Neural cell (in vitro differentiated cells): ENCODE measurements around the gene MOB3A.

Experiments used
- EP300 ChIP-seq: fragments of 450-650 bp; conservative IDR thresholded peaks from 2 replicates; pipeline ENCODE4 v1.6.1; 2014; ENCODE audit warnings: antibody characterized with exemption, mild to moderate bottlenecking, moderate library complexity; ENCODE audit not compliant: poor library complexity, severe bottlenecking
- TF ChIP-seq, protein P1 (sequence below): fragments of 450-650 bp; IDR thresholded peaks from 2 replicates; pipeline ENCODE4 v1.5.1; 2014; ENCODE audit warnings: antibody characterized with exemption, mild to moderate bottlenecking, moderate library complexity; ENCODE audit not compliant: poor library complexity, severe bottlenecking

DNA sequence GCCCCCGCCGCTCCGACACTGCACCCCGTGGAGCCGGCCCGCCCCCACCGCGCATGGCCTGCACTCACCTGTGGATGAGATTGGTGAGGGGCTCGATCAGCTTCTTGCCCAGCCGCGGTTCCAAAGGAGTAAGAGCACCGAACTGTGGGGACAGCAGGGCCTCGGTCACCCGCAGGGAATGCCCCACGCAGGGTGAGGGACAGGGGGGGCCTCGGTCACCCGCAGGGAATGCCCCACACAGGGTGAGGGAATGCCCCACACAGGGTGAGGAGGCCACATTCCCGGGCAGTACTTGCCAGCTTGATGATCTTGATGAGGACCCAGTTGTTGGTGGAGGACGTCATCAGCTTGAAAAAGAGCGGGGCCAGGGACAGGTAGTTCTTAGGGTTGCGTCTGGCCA is 32.9 kb upstream of the MOB3A start:
- no peak for TF ChIP-seq EP300
- TF ChIP-seq, protein P1, sequence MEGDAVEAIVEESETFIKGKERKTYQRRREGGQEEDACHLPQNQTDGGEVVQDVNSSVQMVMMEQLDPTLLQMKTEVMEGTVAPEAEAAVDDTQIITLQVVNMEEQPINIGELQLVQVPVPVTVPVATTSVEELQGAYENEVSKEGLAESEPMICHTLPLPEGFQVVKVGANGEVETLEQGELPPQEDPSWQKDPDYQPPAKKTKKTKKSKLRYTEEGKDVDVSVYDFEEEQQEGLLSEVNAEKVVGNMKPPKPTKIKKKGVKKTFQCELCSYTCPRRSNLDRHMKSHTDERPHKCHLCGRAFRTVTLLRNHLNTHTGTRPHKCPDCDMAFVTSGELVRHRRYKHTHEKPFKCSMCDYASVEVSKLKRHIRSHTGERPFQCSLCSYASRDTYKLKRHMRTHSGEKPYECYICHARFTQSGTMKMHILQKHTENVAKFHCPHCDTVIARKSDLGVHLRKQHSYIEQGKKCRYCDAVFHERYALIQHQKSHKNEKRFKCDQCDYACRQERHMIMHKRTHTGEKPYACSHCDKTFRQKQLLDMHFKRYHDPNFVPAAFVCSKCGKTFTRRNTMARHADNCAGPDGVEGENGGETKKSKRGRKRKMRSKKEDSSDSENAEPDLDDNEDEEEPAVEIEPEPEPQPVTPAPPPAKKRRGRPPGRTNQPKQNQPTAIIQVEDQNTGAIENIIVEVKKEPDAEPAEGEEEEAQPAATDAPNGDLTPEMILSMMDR: no peak
